ENCODE measurements around the gene RPL36. TPM values are rescaled to one million over a fixed set of nuclear protein-coding genes. Genes with fewer than 3 reads are reported as not detected.
"Not testable (repeated sequence)": the region's sequence is repeated elsewhere in the genome, so short reads cannot be mapped to it uniquely, and the experiment has no call there.

The RPL36 gene
- total and polyA plus RNA-seq, 9 of the 15 experiments (the other 6 are each of a cell fraction or from before 2014, with no cell fraction given), result 350 to 3,412 (median 1,507) TPM

GRCh38 chr19:5733172-5733571, 43.1 kb downstream of the RPL36 start:
- in situ Hi-C loops (cut with MboI); H3K4me2 ChIP-seq (ENCODE audit: insufficient read depth, low read length); BruUV-seq (replicated peaks); H2AFZ ChIP-seq (ENCODE audit: low read depth, low read length); H3K27ac ChIP-seq (ENCODE audit: extremely low read depth, low read depth, low read length); H3K79me2 ChIP-seq (ENCODE audit: control insufficient read depth, insufficient read depth, low read length); H3K4me1 ChIP-seq (replicated peaks in 1 of 2; ENCODE audit: control insufficient read depth in 2 of 2, insufficient read depth in 2 of 2, low read length in 2 of 2); H3K4me3 ChIP-seq; DNase-seq (ENCODE audit: extremely low read depth in 1 of 4, low spot score in 3 of 4); H3K9ac ChIP-seq (ENCODE audit: insufficient read depth in 1 of 2, low read depth in 2 of 2, low read length in 2 of 2); H3K9me1 ChIP-seq (ENCODE audit: control insufficient read depth, insufficient read depth, low read length); ATAC-seq; H3K36me3 ChIP-seq (ENCODE audit: control insufficient read depth, insufficient read depth, low read length); intact Hi-C loops (cut with micrococcal nuclease); H3K9me3 ChIP-seq (replicated peaks; ENCODE audit: control insufficient read depth, insufficient read depth, low read depth, low read length); FAIRE-seq; CTCF ChIA-PET (ENCODE audit: low intra/inter-chr PET ratio); H4K20me1 ChIP-seq (replicated peaks; ENCODE audit: control insufficient read depth, insufficient read depth, low read length): not testable (repeated sequence)
- peaks cover 6 to 18% of the 10 kb centered on the region in 2 experiments; a peak in 4 of 5 replicates for H3K27me3 ChIP-seq (ENCODE audit: control insufficient read depth in 2 of 2, insufficient read depth in 2 of 2, low read length in 2 of 2)
- WGBS (ENCODE audit: insufficient coverage, low coverage, missing lambda C conversion rate), result no CpG with 5 or more reads among the region's 2 CpGs
- TF ChIP-seq HBP1 (CRISPR knock-in tag; IDR thresholded peaks at IDR 0.05) (0 out of 2 replicates have a peak, but pooled peaks have one; percentile 16), ZNF512 (tag; IDR thresholded peaks at IDR 0.05) (peak; percentile 88)
- POLR2A ChIA-PET, result interaction anchor here (0.6 to 2.5 kb wide), 5 partner anchors 8 to 44 kb away, joined by 3 to 12 read pairs (median 6); partner anchors contain the start of genes CATSPERD and LONP1

Data from K562 (cell line).